NCI-H2171 (cell line): ENCODE measurements around the gene SLC9A7.
"Not testable (repeated sequence)": the region's sequence is repeated elsewhere in the genome, so short reads cannot be mapped to it uniquely, and the experiment has no call there.

Experiments
- DNase-seq: peaks from one replicate; lab custom pipeline; 2025; lab: John Stamatoyannopoulos, UW

Gene SLC9A7

DNA sequence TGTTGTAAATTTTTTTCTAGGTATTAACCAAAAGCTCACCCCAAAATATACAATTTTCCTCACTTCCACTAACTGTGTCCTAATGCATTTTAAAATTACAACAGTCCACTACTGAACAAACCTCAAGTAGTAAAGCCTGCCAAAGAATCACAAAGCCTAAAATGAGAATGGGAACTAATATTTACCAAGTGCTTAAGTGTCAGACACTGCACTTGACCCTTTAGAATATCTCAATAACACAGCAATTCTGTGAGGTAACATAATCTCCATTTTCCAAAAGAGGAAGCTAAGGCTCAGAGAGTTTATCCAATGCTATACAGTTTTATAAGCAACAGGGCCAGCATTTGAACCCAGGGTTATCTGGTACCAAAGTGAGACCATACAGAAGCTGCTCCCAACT lies 4.9 kb downstream of the SLC9A7 start:
- no peak for DNase-seq

DNA sequence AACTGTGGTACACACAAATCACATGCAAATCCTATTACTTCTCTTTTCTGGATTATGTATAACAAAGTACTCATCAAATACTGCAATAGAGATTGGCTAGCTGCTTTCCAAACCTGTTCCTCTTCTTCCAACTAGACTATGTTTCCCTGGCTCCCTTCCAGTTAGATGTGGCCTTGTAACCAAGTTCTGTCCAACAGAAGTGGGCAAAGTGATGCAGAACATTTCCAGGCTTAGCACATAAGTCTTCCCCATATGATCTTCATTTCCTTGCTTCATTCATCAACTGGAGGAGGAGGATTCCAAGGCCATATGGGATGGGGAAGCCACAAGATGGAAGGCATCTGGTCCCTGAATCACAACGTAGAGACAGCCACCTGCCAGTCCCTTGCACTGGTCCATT lies 8.0 kb downstream of the SLC9A7 start:
- peak; percentile 18 for DNase-seq

DNA sequence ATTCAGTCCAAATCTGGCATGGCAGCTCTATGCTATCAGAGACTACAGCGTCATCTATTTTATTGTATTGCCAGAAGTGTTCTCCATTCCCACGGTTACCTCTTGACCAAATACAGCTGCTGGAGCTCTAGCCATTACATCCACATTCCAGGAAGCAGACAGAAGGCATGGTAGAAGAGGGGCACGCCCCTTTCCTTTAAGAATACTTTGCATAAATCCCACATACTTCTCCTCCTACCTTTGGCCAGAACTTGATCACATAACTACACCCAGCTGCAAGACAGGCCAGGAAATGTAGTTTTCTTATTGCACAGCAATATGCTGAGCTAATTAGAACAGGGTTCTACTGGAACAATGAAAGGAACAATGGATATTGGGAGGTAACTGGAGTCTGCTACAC lies 14.9 kb downstream of the SLC9A7 start:
- DNase-seq = no peak

DNA sequence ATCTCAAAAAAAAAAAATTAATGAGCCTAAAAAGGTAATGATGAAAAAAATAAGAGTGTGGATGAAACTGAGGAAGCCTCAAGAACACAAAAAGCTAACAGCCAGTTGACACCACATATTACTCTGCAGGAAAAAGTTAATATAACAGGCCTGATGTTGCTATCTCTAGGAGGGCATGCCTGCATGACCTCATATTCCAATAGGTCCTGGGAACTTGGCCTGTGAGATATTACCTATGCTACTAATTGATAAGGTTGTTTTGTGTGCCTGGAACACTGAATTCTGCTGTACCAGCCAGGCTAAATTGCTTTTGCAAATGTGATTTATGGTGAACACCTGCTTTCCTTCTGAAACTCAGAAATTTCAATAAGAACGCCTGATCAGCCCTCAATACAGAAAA lies 15.9 kb downstream of the SLC9A7 start:
- DNase-seq = no peak

DNA sequence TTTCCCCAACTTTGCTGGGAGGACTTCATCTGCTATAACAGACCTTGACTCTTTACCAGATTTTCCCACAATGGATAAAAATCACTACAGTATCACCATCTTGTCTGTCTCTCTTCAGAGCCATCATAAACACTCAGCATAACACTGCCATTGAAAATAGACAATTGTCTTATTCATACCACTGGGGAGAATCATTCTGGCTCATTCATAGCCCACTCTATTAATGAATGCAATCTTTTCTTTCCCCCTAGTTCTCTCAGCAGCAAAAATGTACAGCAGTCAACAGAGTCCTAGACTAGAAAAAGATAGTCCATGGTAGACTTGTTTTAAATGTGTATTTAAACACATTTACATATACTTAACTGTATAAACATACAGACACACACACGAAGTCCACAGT lies 19.2 kb downstream of the SLC9A7 start:
- DNase-seq = no peak

DNA sequence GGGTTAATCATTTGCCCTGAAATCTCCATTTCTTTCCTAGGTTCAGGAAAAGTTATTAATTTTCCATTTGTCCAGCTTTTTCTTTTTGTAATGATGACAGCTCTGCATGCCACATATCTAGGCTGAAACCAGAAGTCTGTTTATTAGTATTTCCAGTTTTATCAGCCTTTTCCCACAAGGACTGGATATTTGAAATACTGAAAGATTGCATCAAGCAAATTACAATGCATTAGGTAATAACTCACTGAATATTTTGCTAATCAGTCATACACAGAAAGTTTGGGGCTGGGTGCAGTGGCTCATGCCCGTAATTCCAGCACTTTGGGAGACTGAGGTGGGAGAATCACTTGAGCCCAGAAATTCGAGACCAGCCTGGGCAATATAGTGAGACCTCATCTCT lies 21.5 kb downstream of the SLC9A7 start:
- no peak for DNase-seq

DNA sequence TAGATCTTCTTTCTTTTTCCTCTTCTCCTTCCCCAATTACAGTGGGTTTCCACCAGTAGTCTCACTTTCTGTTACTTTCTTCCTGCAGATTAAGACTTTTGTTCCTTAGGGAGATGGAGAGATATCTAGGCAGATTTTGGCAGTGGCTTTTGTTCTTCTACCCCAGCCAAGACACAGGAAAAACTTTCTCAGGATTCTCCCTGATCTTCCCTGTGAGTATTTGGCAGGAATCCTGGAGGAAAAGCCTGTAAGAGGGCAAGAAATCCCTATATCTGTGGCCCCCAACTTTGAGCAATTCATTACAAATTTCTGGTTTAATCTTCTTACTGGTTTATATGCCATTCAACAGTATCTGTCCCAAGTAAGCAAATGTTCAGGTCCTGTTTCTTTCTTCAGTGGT lies 21.9 kb downstream of the SLC9A7 start:
- no peak for DNase-seq

DNA sequence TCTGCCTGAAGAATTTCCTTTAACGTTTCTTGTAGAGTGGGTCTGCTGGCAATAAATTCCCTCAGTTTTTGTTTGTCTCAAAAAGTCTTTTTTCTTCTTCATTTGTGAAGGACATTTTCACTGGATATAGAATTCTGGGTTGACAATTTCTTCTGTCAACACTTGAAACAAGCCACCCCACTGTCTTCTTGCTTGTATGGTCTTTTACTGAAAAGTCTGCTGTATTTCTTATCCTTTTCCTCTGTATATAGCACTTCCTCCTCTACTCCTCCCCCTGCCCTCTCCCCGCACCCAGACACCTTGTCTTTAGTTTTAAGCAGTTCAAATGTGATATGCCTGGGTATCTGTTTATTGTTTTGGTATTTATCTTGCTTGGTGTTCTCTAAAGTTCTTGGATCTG lies 23.3 kb downstream of the SLC9A7 start:
- no peak for DNase-seq

DNA sequence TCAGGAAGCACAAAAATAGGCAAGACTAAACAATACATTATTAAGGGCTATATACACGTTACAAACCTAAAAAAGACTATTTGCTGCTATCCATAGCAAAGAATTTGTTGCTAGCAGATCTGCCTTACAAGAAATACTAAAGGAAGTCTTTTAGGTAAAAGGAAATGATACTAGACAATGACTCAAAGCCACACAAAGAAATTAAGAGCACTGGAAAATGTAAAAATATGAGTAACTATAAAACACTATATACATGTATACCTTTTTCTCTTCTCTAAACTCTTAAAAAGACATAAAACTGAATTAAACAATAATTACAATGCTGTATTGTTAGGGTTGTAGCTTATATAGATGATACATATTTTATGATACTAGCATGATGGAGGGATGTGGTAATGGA lies 25.7 kb downstream of the SLC9A7 start:
- no peak for DNase-seq

DNA sequence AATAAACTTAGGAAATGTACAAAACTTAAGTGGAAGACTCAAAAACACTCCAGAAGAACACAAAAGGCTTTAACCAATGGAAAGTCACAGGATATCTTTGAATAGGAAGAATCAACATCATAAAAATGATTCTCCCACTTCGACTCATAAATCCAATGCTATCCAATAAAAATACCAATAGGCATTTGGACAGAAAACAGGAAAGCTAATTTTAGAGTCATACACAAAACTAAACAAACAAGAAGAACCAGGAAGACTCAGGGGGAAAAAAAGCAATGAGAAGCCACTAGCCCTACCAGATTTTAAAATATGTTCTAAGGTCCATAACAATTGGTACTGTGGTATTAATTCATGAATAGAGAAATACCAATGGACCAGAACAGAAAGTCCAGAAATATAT lies 28.2 kb downstream of the SLC9A7 start:
- no peak for DNase-seq

DNA sequence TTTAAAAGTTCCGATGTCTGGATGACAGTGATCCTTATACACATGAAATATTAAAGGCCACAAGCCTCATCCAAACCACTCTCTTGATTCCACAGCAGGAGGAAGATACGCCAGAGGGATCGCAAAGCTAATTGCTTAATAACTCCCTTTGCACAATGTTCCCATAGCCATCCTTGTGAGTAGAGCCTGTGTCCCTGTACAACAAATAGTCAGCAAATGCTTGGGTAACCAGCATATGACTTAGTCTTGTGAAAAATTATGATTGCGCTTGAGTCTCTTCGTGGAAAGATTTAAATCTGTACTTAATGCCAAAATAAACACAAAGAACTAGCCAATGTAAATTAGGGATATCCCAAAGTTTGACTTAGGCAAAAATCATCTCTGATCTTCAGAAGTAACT lies 31.5 kb downstream of the SLC9A7 start:
- DNase-seq = no peak

DNA sequence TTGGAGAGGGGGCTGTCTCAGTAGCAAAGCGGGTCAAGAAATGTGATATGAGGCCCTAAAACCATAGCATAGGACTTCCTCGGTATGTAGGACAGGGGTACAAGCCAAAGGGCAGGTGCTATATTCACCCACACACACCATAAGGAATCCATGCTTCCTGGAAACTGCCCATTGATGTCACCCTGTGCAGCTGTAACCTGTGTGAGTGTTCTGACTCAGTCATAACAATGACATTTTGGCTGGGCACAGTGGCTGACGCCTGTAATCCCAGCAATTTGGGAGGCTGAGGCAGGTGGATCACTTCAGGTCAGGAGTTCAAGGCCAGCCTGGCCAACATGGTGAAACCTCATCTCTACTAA lies 35.4 kb downstream of the SLC9A7 start:
- DNase-seq = not testable (repeated sequence)

DNA sequence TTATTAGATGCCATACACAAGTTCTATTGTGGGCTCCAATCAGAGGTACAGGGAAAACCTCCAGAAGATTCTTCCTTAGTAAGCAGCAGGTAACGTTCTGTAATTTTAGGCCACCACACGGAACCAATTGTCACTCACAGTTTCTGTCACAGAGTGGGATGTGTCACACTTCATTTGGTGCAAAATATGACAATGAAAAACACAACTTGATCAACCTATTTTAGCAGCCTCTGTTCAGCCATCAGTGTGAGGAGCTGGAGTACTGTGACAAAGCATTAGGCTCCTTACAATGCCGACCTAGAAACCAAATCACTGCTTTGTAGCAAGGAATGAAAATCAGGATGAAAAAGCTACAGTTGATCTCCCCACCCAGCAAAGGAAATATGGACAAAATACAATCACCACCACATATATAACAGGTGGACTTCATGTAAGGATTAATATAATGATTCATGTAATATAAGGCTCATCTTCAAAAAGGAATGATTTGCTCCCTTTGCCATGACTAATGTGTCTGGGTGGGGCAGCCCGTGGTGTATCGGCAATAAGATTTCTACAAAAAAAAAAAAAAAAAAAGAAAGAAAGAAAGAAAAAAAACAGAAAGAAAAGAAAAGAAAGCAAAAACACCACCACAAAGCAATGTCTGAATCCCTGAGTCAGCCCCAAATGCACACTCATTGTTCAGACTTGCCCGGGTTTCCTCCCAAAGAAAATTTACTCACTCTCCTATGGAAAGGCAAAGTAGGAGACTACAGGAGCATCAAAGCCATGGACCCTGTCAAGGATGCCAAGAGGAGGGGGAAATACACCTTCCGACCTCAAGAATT lies 36.0 kb downstream of the SLC9A7 start:
- DNase-seq = no peak

DNA sequence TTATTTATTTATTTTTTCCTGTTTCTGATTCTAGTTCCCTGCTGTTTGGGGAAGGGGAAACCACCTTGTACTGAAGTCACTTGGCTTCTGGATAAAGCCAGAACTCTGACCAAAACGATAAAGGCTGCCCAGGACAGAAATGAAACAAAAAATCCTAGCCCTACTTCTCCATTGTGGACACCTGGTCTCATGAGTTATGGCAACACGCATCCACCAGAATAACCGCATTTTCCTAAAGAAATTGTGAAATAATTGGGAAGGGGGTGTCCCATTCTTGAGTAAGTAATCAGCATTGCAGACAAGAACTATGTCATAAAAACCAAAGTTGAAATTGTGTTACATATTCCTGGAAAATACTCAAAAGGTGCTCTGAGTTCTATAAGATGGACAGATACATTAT lies 42.1 kb downstream of the SLC9A7 start:
- no peak for DNase-seq

DNA sequence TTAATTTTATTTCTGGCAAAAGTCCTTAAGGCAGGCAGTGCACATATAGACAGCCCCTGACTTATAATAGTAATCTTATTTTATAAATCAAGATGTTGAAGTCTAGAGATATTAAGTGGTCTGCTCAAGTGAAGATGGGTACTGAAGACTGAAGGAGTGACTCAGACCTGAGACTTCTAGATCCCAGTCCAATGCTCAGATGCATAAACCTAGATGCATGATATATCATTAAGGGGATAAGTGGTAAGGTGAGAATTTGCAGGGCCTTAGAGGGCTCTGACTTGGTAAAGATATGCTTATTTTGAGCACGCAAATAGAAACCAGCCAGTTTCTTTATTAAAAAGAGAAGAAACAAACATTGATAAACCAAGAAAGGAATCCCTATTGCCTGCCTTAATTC lies 42.9 kb downstream of the SLC9A7 start:
- no peak for DNase-seq

DNA sequence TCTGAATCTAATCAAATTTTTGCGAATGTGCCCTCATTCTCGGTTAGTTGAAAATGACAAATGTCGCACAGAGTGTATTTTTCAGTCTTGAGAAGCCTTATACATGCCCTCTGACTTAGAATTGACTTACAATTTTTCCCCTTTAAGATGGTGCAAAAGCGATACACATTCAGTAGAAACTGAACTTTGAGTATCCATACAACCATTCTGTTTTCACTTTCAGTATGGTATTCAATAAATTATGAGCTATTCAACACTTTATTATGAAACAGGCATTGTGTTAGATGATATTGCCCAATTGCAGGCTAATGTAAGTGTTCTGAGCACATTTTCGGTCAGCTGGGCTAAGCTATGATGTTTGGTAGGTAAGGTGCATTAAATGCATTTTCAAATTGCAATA lies 43.4 kb downstream of the SLC9A7 start:
- DNase-seq = no peak

DNA sequence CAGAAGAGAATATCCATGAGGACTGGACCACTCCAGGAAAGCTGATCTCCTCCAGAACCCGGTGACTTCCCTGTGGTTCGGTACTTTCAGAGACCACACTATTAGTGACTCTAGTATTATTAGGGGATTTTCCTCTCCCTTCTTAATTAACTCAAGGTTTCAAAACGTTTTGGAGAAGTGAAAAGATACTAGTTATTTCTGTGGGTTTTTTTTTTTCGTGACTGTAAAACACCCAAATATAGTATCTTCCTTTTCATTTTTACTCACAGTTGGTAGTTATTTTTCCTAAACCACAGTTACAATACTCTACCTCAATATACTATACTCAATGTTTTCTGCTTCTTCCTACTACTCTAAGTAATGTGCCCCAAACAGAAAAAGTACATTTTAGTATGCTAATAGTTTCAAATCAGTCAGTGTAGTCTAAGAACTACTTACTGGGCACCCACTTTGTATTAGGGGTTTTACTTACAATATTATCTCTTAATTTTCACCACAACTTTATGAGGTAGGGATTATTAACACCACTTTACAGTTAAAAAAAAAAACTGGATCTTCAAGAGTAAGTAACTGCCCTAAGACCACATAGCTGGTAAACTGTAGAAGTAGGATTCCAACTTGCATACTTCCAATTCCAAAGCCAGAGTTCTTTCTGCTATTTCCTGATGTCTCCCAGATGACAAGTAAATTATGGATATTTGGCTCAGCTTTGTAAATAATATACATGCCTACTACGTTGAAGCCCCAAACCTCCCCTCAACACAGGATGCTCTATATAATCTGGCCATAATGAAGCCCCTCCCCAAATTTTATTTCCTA lies 45.0 kb downstream of the SLC9A7 start:
- DNase-seq = no peak

DNA sequence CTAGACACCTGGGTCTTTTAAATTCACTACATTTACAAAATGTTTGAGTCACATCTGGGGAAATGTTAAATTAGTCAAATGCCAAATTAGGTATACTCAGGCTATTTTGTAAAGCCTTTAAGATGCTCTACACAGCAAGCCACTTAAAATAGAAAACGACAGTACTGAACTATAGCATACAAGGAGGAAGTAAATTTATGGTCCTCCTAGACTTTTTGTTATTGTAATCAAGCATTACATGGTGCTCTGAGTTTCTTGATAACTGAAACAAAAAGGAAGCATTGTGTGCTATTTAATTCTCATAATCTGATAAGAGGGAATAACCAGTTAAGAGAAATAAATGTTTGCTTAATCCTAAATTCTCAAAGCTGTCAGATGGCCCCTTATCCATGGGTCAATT lies 46.2 kb downstream of the SLC9A7 start:
- DNase-seq = no peak

DNA sequence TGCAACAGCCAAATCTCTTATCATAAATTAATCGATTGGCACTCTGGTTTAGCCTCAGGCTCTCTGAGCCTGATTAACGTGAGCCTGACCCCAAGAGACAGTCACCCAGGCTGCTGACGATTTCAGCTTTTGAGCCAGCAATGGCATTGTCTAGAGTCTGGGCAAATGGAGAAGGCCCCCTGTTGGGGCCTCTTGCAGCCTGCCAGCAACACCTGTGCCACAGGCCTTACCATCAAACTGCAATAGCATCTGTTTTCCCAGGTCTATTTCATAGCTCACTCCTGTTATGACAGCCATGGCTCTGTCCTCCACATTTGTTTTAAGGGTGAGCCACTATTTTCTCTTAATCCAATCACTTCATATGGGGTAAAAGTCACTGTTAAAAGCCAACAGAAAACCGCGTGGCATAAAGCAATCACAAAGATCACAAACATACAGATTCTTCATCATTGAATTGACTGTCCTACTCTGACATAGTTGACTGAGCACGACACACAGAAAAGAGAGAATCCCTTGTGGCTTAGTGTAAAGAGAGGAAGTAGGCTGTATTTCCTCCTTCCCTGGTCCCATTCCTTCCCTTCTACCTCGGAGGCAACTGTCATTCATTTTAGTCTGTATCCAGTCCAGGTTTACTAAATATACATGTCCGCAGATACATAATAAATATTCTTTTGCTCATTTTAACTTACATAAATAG lies 47.8 kb downstream of the SLC9A7 start:
- peak; percentile 48 for DNase-seq

DNA sequence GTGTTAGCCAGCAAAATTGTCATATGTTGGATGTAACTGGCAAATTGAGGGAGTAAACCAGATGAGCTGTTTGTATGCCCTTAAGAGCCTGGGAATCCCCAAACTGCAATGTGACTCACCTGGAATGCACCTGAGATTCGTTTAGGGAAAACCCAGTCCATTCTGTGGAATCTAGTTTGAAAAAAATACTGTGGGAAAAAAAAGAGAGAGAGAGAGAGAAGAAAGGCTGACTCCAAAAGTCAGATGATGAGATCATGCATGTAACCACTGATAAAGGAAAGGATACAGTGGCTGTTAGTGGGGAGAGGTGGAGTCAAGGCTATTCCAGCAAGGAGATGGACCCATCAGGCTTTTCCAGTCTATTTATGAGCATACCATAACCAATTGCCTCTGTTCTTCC lies 48.5 kb downstream of the SLC9A7 start:
- no peak for DNase-seq

DNA sequence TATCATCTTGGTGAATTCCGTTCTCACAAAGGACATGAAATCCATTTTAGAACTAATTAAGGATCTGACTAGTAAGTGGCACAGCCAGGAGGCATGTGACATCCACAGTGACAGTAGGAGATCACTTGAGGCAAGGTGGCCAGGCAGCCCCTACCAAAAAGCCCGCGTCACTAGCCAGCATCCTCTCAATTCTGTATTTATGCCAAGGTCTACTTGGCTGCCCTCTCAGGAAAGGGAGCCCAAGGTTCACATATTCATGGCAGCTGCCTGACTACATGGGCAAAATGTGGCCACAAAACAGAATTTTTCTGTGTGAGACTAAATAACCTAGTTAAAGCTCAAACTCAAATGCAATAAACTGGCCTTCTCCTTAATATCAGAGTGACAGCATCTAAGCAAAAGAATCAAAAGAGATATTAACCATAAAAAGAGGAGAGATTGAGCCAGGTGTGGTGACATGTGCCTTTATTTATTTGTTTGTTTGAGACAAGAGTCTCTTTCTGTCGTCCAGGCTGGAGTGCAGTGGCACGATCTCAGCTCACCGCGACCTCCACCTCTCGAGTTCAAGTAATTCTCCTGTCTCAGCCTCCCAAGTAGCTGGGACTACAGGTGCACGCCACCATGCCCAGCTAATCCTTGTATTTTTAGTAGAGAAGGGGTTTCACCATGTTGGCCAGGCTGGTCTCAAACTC lies 51.5 kb downstream of the SLC9A7 start:
- no peak for DNase-seq

DNA sequence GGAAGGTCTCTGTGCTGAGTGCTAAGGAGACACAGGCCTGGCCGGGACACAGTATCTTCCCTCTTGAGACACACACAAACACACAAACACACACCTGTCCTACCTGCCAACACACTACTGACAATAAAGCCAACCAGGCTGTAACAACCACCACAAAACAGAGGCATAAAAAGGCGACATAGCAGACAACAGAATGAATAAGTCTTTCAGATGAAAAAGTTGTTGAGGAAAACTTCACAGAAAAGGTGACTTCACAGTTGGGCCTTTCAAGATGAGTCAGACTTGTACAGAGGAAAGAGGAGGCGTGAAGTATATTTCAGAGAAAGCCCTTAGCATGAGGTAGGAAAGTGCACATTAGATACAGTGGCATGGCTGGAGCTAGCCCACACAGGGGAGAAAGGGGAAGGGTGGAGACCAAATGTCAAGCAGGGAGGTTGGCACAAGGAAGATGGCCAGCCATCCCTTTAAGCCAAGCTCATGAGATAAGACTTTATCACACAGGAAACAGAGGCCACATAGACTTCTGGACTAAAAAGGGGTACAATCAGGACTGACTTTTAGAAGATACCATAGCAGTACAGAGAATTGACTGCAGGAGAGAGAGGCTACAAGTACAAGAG lies 54.0 kb downstream of the SLC9A7 start:
- DNase-seq = no peak
